GM12892 (cell line): ENCODE data around the gene BCAR1.
A peak's percentile ranks its signal among the peaks of the same experiment; 100 is the strongest.

Experiments used
- DNase-seq: peaks from one replicate; pipeline ENCODE4 v3.0.0; 2011; ENCODE audit not compliant: insufficient read length
- FAIRE-seq: peaks from 2 replicates; lab custom pipeline; 2011; peaks lifted over from hg19 to GRCh38; lab: Jason Lieb, UNC
- POLR2A ChIP-seq: IDR thresholded peaks from 2 replicates; pipeline ENCODE4 v1.6.1; 2011; ENCODE audit warnings: low read depth, low read length, control low read depth
- POLR2AphosphoS5 ChIP-seq: IDR thresholded peaks from 2 replicates; pipeline ENCODE4 v1.6.1; 2011; ENCODE audit warnings: low read depth, low read length, control low read depth
- TAF1 ChIP-seq: IDR thresholded peaks from 2 replicates; pipeline ENCODE4 v1.6.1; 2011; ENCODE audit warnings: low read depth, mild to moderate bottlenecking, control low read depth, low read length, borderline replicate concordance

The BCAR1 gene

DNA sequence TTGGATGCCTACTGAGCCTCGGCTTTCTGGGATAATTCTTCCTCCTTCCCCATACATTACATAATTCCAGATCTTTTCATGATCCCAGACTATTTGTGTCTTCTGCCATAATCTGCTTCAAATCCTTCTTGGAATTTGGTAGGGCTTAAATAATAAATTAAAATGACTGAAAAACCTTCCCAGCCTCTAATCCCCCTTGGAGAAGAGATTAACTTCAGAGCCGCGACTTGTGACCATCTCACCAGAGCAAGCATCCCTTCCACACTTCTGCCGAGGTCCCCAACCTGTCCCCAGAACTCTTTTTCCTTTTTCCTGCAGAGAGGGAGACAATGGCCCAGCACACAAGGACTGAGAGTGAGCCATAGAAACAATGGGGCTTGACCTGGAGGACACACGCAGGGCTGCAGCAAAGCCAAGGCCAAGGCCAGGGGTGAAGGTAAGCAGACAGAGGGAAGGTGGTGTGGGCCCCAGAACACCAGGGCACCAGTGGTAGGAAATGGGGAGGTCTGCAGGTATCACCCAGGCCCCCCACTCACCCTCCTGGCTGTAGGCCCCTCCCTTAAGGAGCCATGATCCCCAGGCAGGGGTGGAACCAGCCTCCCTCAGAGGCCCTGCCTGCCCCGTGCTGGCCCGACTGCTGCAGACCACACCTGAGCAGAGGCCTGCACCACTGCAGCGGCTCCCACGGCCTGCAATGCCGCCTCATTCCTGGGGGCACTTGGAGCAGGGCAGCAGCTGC, 9.6 kb upstream of the BCAR1 start:
- TF ChIP-seq POLR2A = no peak
- no peak for TF ChIP-seq TAF1
- no peak for TF ChIP-seq POLR2AphosphoS5
- no peak for DNase-seq
- FAIRE-seq = no peak

DNA sequence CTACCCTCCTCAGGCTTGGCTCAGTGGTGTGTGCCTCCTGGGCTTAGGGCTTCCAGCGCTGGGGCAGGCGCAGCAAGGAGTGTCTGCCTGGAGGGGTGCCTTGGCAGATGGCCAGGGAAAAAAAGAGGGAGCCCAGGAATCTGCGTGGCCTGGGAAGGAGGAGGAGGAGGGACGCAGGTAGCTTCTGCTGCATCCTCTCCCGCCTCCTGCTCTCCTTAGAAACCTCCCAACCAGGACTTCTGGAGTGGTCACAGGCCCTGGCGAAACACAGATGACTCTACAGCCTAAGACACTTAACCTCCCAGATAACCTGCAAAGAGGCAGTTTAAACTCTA, 7.3 kb upstream of the BCAR1 start:
- no peak for DNase-seq
- no peak for TF ChIP-seq POLR2A
- no peak for FAIRE-seq

DNA sequence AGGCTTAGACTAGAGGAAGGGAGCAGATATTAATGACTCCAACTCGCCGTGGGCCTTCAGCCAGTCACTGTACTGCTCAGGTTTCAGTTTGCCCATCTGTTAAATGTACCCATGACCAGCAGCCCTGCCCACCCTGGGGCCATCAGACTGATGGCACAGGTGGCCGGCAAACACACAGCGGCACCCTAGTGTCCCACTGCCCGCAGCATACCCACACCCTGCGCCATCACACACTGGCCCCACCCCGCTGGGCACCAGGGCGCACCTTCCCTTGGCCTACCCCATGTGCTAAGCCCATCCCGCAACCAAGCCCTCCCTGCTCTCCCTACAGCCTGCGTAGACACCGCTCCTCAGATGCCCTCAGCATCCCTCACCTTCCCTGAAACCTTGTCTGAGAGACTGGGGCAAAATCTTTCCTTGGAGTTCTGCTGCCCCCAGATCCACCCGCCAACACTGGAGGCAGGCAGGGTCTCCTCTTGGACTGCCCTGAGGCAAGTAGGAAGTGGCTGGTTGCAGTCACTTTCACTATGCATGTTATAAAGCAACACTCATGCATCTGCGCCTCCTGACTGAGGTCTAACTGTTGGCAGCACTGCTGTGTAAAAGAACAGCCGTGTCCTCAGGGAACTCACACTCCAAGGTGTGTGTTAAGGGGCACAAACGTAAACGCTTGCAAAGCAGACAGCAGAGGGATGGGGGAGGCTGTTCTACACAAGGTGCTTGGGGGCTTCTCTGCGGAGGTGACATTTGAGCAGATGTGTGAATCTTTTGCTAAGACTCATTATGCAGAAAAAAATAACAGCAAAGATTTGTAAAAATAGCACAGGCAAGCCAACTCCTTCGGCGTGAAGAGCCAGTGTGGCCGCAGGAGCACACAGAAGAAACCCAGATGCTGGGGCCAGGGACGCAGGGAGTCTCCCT, 6.7 kb upstream of the BCAR1 start:
- DNase-seq = no peak
- TF ChIP-seq POLR2A (no peak), TAF1 (no peak)
- FAIRE-seq = no peak

DNA sequence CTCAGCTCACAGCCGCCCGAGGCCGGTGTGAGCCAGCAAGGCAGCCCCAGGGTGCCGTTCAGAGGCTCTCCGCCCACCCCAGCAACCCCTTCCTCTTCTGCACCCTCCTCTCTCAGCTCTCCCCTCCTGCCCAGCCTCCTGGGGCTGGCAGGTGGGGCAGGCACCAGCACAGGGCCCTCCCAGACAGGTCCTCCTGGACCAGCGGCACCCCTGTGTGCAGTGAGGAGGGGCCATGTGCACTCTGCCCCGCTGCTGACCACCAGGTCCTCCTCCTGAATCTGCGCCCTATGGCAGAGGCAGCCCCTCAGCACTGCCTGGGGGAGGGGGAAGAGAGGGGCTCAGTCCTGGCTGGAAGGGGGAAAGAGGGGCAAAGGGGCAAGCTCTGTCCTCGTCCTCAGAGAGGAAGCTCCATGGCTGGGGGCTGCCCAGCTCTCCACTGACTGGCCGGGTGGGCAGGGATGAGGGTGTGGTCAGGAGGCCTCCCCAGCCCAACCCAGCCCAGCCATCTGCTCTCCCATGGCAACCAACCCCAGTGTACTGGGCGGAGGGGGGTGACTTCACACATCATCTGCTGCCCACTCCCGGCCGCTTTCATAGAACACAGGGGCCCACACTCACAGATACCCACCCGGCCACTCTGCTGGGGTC, 5.4 kb upstream of the BCAR1 start:
- no peak for TF ChIP-seq POLR2A
- no peak for TF ChIP-seq POLR2AphosphoS5
- no peak for TF ChIP-seq TAF1
- no peak for FAIRE-seq
- DNase-seq = no peak

DNA sequence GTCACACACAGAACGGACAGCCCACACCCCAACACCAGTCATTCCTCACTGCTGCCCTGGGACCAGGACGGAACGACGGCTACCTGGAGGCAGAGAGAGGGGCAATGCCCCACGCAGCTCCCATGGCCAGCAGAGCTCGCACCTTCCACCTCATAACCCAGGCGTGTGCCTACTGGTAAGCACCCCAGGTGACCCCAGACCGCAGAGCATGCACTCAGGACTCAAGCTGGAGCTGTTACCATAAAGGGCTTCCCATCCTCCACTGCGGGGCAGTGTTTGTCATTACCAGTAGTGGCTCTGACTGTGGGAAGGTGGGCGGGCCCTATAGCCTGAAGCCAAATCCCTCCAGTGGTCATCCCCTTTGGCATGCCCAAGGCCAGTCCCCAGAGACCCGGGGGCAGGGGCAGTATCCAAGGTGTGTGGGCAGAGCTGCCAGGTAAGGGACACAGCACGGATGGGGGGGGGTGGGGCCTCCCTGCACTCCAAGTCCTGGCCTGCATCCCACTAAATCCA, 4.7 kb upstream of the BCAR1 start:
- DNase-seq (no peak), FAIRE-seq (no peak)
- no peak for TF ChIP-seq POLR2A
- TF ChIP-seq TAF1 = no peak
- no peak for TF ChIP-seq POLR2AphosphoS5

DNA sequence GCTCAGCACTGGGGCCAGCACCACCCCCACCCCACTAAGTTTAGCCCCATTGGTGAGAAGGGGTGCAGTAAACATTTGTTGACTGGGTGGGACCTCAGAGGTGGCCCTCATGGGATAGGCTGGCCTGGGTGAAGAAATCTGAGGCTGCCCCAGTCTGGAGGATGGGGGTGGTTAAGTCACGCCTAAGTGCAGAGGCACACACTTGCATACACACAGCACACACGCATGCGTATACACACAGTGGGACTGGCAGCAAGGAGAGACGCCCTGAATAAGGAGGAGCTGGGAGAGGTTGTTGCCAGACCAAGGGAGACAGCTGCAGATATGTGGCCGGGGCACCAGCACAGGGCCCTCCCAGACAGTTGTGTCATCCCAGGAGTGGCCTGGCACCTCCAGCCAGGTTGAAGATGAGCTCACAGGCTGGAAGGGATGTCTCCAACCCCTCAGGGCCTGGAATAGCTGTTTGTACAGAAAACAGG, 3.0 kb upstream of the BCAR1 start:
- TF ChIP-seq TAF1 (no peak), POLR2AphosphoS5 (no peak), POLR2A (no peak)
- FAIRE-seq (no peak), DNase-seq (no peak)

DNA sequence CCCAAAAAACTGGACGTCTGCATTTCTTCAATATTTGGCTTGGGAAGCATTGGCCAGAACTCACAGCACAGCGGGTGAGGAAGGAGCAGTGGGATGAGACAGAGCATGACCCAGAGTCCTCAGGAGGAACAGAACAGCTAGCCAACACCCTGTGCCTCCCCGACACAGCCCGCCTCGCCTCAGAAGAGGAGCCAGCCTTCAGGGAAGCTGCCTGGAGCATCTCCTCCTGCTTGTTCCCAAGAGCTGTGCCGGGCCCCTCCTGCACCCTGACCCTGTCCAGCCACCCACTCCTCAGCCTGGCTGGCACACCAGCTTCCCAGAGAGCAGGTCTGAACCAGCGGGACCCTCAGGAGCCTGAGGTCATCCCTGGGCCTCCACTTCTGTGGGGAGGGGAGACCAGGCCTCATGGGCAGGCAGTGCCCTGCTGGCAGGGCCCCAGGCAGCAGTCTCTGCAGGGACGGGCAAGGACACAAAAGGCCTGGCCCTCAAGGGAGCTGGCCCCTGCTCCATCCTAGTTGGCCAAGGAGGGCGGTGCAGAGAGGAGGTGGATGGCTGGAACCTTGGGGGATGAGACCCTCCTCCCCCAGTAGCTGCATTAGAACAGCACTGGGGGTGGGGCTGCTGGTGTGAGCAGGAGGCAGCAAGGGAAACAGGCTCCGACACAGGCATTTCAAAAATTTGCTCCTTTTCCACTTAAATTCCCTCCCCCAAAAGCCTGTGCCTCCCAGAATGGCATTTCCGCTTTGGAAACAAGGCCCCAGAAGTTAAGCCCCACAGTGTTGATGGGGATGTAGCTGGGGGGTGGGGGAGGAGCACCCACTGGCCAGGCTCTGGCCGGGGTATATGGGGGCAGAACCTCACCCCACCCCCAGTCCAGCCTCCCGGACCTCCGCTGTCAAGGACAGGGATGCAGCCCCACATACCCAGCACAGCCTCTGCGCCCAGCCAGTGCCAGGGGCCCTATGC, 1.8 kb upstream of the BCAR1 start:
- FAIRE-seq (no peak), DNase-seq (no peak)
- no peak for TF ChIP-seq POLR2AphosphoS5
- no peak for TF ChIP-seq TAF1
- TF ChIP-seq POLR2A = no peak

DNA sequence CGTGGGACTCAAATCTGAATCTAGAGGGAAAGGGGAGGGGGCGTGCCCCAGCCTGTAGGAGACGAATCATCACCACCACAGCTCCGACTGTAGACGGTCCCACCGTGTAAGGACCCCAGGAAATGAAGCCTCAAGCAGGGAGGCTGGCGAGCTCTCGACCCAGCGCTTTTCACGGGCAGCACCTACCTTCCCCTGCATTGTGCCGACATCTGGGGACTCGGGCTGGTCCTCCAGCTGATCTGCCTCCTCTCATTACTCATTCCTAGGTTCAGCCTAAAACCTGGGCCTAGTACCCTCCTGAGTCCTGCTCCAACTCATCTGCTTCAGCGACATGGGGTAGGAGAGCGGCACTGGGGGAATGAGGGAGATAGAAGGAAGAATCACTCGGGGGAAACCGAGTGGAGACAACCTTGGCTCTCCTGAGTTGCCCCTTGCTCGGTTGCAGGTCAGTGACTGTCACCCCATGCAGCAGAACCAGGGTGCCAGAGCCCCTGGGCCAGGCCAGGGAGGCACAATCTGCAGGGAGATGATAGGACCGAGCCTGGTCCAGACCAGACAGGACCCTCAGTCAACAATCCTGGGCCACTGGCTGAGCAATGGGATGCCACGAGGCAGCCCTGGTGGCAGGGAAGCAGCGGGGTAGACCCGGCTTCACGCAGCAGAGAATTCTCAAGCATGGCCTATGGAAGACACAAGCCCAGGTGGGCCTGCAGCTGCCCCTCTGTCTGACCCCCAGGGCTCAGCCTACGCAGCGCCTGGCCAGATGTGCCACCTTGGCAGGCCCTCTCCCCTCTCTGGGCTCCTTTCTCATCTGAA, 833 bp upstream of the BCAR1 start:
- TF ChIP-seq POLR2AphosphoS5 (no peak), TAF1 (no peak), POLR2A (no peak)
- DNase-seq (no peak), FAIRE-seq (no peak)

DNA sequence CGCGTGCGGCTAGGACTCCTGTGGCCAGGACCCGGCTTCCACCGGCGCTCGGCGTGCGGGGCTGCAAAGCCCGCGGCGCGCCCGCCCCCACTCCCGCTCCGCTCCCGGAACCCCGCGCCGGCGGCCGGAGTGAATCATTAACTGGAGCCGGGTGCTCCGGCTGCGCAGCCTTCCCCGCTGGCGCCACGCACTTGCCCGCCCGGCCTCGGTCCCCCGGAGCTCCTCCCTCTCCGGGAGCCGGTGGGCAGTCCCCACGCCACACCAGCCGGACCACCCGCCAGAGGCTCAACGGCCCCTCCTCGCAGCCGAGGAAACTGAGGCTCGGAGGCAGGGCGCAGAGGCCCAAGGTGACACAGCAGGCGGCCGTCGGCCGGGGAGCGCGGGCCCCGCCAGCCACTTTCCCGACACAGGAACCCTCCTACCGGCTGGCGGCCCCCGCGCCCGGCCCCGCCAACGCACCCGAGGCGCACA, 580 bp downstream of the BCAR1 start:
- TF ChIP-seq POLR2A (no peak), TAF1 (no peak), POLR2AphosphoS5 (no peak)
- no peak for FAIRE-seq
- peak; percentile 69 for DNase-seq
